22Rv1 (cell line): ENCODE results near the gene SEC14L2.

Experiments used
- ZFX ChIP-seq: fragments of 450-650 bp; IDR thresholded peaks from 2 replicates; pipeline ENCODE4 v1.6.1; 2017; ENCODE audit warnings: antibody characterized with exemption, borderline replicate concordance
- TF ChIP-seq, protein P1 (sequence below): fragments of 450-650 bp; IDR thresholded peaks from 2 replicates; pipeline ENCODE4 v1.5.1; 2017; ENCODE audit warnings: mild to moderate bottlenecking

DNA sequence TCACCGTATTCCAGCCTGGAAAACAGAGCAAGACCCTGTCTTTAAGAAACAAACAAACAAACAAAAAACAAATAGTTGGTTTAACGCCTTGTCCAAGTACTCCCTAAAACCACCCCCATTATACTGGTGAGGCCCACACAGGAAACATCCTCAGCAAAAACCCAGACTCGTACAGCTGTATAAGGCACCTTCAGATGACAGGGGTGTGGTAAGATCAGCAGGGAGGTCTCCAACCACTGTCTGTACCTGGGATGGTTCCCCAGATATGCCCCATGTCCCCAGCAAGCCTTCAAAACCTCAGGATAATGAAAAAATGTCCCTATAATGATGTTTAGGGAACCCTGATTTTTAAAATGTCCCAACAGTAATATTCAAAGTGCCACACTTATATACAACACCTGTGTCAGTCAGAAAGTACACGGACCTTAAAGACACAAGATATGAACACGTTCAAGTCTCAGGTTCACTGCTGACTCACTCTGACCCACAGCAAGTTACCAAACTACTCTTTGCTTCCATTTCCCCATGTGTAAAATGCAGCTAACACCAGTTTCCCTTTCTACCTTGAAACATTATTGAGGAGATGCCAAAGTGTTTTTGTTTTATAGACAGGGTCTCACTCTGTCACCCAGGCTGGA, 49.4 kb upstream of the SEC14L2 start:
- TF ChIP-seq, protein P1, sequence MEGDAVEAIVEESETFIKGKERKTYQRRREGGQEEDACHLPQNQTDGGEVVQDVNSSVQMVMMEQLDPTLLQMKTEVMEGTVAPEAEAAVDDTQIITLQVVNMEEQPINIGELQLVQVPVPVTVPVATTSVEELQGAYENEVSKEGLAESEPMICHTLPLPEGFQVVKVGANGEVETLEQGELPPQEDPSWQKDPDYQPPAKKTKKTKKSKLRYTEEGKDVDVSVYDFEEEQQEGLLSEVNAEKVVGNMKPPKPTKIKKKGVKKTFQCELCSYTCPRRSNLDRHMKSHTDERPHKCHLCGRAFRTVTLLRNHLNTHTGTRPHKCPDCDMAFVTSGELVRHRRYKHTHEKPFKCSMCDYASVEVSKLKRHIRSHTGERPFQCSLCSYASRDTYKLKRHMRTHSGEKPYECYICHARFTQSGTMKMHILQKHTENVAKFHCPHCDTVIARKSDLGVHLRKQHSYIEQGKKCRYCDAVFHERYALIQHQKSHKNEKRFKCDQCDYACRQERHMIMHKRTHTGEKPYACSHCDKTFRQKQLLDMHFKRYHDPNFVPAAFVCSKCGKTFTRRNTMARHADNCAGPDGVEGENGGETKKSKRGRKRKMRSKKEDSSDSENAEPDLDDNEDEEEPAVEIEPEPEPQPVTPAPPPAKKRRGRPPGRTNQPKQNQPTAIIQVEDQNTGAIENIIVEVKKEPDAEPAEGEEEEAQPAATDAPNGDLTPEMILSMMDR = no peak
- no peak for TF ChIP-seq ZFX
